Measurements from ENCODE around the gene CDCP1.

Gene CDCP1

DNA sequence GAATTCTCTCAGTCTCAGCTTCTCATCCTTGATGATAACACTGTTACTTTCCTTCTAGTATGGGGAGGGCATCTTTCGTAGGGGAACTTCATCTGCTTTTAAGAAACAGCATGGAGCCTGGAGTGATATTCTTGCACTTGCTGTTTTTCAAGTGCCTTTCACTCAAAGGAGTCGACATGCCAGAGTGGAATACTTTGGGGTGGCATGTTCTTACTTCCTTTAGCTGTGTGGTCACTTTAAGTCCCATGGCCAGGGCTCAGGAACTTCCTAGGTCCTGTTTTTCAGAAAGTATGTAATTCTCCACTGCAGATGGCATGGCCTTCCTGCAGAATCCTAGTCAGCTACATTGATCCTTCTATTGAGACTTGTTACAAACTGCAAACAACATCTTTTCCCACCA is 28.1 kb upstream of the CDCP1 start:
- CTCF ChIA-PET: interaction anchor here (1.0 kb wide), 1 partner anchor 133 kb away, joined by 3 read pairs; no protein-coding TSS in a partner anchor
- POLR2A ChIA-PET: no interaction called here
- no peak for DNase-seq (ENCODE audit: extremely low spot score)
- no peak for TF ChIP-seq CTCF (IDR thresholded peaks at IDR 0.05; ENCODE audit: control extremely low read depth, extremely low read depth, low read depth, missing control alignments)

- DNase-seq (ENCODE audit: extremely low spot score): no peak
- CTCF ChIA-PET: interaction anchor here (1.0 kb wide), 1 partner anchor 133 kb away, joined by 3 read pairs; no protein-coding TSS in a partner anchor
- TF ChIP-seq CTCF (IDR thresholded peaks at IDR 0.05; ENCODE audit: control extremely low read depth, extremely low read depth, low read depth, missing control alignments): no peak
- POLR2A ChIA-PET: no interaction called here
These were observed 27.6 kb upstream of the CDCP1 start for GRCh38 chr3:45173776-45174175.

GRCh38 chr3:45171283-45171682 is 25.1 kb upstream of the CDCP1 start:
- ChIA-PET CTCF (no interaction called here), POLR2A (no interaction called here)
- no peak for TF ChIP-seq CTCF (IDR thresholded peaks at IDR 0.05; ENCODE audit: control extremely low read depth, extremely low read depth, low read depth, missing control alignments)
- no peak for DNase-seq (ENCODE audit: extremely low spot score)

DNA sequence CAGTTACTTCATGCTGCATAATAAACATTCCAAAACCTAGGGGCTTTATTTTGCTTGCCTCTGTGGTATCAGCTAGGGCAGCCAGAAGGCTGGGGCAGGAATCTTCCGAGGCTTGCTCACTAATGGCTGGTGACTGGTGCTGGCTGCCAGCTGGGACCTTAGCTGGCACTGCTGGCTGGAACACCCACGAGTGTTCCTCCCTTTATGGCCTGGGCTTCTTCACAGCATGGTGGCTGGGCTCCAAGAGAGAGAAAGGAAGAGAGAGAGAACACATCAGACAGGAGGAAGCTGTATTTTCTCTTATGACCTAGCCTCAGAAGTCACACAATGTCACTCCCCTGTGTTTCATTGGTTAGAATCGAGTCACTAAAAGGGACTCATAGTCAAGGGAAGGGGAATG is 23.9 kb upstream of the CDCP1 start:
- no peak for TF ChIP-seq CTCF (IDR thresholded peaks at IDR 0.05; ENCODE audit: control extremely low read depth, extremely low read depth, low read depth, missing control alignments)
- DNase-seq (ENCODE audit: extremely low spot score): no peak
- ChIA-PET POLR2A (interaction anchor here (0.6 kb wide), 1 partner anchor 1807 kb away, joined by 3 read pairs; no protein-coding TSS in a partner anchor), CTCF (no interaction called here)

- DNase-seq (ENCODE audit: extremely low spot score): no peak
- ChIA-PET CTCF (interaction anchor here (0.9 kb wide), 1 partner anchor 15 kb away, joined by 3 read pairs; no protein-coding TSS in a partner anchor), POLR2A (interaction anchor here (0.6 kb wide), 1 partner anchor 1808 kb away, joined by 3 read pairs; no protein-coding TSS in a partner anchor)
- TF ChIP-seq CTCF (IDR thresholded peaks at IDR 0.05; ENCODE audit: control extremely low read depth, extremely low read depth, low read depth, missing control alignments): no peak
These were observed 23.1 kb upstream of the CDCP1 start for GRCh38 chr3:45169125-45169904.

- DNase-seq (ENCODE audit: extremely low spot score): no peak
- ChIA-PET POLR2A (no interaction called here), CTCF (interaction anchor here (0.6 kb wide), 1 partner anchor 9 kb away, joined by 3 read pairs; no protein-coding TSS in a partner anchor)
- no peak for TF ChIP-seq CTCF (IDR thresholded peaks at IDR 0.05; ENCODE audit: control extremely low read depth, extremely low read depth, low read depth, missing control alignments)
These were observed 22.3 kb upstream of the CDCP1 start for GRCh38 chr3:45168451-45168850.
